Measurements from ENCODE around the gene ANKRD26.

Gene ANKRD26

GRCh38 chr10:27020243-27020642, 80.1 kb downstream of the ANKRD26 start:
- no peak for DNase-seq (ENCODE audit: low read depth in 2 of 2)

DNA sequence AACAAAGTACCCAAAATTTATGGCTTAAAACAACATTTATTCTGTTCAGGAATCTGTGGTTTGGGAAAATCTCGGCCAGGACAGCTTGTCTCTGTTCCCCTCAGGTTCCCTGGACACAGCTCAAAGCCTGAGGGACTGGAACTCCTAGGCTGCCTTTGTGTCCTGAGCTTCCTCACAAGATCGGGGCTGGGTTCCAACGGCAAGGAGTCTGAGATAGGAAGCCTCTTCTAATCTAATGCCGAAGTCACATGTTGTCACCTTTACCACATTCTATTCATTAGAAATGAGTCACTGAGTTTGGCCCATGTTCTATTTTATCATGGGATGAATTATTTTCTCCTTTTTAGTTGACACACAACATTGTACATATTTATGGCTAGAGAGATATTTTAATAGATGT, 80.5 kb downstream of the ANKRD26 start:
- DNase-seq (ENCODE audit: low read depth in 2 of 2), result no peak

- no peak for DNase-seq (ENCODE audit: low read depth in 2 of 2)
Observed at GRCh38 chr10:26997610-26998009, 102.7 kb downstream of the ANKRD26 start.

- no peak for DNase-seq (ENCODE audit: low read depth in 2 of 2)
Observed at GRCh38 chr10:26994743-26995142, 105.6 kb downstream of the ANKRD26 start.

- no peak for DNase-seq (ENCODE audit: low read depth in 2 of 2)
Observed at GRCh38 chr10:26987851-26988250, 112.4 kb downstream of the ANKRD26 start.

DNA sequence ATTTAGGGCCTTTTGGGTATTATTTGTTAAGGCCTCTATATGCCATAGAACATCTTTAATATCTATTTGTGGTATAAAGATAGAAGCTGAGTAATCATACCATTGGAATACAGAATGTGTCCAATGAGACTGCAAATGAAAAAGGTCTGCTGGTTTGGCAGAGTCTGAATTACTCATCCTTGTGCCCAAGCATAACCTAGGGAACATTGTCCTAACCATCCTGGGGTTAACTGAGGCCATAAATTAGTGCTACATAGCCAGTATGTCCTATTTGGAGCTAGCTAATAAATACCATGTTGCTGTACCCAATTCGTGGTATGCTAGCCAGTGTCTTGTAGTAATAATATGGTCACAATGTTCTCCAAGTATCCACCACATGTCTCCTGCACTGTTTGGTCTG, 117.1 kb downstream of the ANKRD26 start:
- no peak for DNase-seq (ENCODE audit: low read depth in 2 of 2)

DNA sequence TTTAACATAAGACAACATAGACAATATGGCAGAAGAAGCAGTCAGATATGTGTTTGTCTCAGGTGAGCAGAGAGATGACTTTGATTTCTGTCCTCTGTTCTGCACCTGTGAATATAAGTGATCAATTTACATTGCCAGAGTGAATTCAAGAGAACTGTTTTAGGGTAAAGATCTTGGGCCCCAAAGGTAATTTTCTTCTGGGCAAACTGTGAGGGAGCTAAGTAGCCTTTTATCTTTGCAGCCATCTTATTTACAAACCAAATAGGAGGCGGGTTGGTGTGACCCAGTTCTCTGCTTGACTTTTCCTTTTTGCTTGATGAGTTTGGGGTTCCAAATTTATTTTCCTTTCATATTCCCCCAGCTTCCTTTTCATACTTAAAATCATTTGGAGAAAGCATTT, 118.2 kb downstream of the ANKRD26 start:
- no peak for DNase-seq (ENCODE audit: low read depth in 2 of 2)

- DNase-seq (ENCODE audit: low read depth in 2 of 2), result no peak
Observed at GRCh38 chr10:26981232-26981824, 119.0 kb downstream of the ANKRD26 start.

GRCh38 chr10:26978519-26978918, 121.8 kb downstream of the ANKRD26 start:
- no peak for DNase-seq (ENCODE audit: low read depth in 2 of 2)

DNA sequence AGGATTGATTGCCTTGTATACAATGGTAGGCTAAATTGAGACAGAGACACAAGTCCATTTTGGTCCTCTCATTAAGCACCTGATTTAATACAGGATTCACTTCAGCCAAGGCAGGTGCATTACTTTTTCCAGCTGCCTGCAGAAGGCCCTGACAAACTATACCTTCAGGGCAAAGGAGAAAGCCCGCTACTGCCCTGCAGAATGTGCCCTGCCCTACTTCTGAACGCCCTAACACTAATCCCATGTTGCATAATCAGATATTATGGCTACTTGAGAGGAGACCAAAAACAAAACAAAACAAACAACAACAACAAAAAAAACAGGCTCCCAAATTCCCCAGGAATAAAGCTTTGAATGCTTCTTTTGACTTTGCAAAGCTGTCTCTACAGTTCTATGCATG, 122.7 kb downstream of the ANKRD26 start:
- no peak for DNase-seq (ENCODE audit: low read depth in 2 of 2)

DNA sequence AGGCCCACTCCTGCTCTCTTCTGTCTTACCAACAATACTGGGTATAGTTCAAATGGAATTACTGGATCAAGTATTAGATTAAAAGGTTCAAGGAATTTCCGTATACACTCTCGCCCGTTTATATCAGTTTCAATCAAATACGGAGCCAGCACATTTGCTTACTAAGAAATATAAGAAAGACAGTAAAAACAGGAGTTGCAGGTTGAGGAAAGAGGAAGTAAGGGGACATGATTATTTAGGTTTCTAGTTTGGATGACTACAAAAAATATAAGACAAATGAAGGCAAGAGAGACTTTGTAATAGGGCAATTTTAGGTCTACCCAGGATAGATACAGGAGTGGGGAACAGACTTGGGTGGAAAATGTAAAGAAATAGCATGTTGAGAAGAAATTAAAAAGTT, 129.6 kb downstream of the ANKRD26 start:
- no peak for DNase-seq (ENCODE audit: low read depth in 2 of 2)

DNA sequence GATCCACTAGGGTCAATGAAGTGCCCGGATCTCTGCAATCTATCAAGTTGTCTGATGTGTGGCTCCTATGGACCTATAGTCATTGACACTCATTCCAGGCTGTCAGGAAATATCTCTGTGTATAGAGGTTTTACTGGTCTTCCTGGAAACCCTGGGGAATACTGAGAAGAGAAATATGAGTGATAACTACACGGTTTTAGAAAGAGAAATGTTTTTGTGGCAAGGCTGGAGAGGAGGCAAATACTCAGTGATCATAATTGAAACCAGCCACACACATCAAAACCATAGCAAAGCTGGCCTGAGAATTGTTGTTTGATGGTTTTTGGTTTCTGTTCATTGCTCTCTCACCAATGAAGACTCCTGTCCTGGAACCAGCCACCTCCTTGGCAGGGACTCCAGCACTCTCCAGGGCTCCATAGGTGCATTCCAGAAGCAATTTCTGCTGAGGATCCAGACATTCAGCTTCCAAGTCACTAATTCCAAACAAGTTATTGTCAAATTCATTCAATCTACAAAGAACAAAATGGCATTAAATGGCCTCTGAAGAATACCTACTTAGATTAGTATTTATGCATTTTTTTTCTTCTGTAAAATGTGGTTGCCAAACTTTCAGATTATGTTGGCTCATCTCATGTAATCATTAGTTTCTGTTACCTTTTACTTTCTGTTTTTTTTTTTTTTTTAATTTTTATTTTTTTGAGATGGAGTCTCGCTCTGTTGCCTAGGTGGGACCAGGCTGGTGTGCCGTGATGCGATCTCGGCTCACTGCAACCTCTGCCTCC, 131.0 kb downstream of the ANKRD26 start:
- no peak for DNase-seq (ENCODE audit: low read depth in 2 of 2)

DNA sequence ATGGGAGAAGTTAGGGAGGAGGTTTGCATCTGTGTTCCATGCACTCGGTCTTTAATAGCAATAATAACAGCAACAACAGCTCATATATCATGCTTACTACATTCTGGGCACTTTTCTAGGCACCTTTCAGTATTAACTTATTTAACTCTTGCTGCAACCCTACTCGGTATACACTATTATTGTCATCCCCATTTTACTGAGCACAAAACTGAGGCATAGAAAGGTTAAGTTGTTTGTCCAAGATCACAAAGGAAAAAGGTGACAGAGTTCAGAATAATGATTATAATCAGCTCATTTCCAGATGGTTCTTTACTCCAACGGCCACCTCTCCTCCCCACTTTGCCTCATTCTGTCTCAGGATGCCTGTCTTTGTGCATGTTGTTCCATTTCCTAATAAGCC, 137.5 kb downstream of the ANKRD26 start:
- no peak for DNase-seq (ENCODE audit: low read depth in 2 of 2)

DNA sequence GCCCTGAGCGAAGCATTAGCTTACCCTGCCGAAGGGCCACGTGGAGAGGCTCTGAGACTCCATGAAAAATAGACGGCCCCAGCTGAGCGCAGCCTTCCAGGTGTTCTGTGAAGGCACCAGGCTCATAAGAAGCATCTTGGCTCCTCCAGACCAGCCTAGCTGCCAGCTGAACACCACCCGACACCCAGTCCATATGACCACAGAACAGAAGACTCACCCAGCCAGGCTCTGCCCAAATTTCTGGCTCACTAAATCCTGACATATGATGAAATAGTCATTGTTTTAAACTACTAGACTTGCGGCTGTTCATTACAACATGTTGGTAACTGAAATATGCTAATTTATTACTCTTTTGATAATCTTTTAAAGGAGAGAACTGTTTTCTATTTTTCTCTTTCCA, 140.0 kb downstream of the ANKRD26 start:
- DNase-seq (ENCODE audit: low read depth in 2 of 2), result no peak

DNA sequence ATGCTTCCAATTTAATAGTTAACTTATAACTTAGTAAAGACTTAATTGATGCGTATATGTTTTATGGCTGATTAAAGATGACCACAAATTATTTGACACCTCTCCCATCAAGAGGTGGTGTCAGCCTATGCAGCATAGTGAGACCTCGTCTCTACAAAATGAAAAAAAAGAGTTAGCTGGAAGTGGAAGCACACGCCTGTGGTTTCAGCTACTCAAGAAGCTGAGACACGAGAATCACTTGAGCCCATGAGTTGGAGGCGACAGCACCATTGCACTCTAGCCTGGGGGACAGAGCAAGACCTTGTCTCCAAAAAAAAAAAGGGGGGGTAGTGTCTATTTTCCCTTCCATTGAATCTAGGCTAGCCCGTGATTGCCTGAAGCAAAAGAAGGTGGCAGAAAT, 140.5 kb downstream of the ANKRD26 start:
- no peak for DNase-seq (ENCODE audit: low read depth in 2 of 2)

Measured in activated CD4-positive, alpha-beta T cell treated with anti-CD3 and anti-CD28 coated beads for 24 hours (primary cell).